Trophoblast cell (in vitro differentiated cells and primary cell): ENCODE results near the gene MYCBPAP.

Source experiments
- DNase-seq, 2 donors: peaks; one replicate each; pipeline ENCODE4 v3.0.0-alpha.2; 2016
- H2AFZ ChIP-seq: 2 replicates; pipeline ENCODE4 v1.6.1; 2013; ENCODE audit warnings: low read length, moderate library complexity, mild to moderate bottlenecking; ENCODE audit not compliant: insufficient read depth, poor library complexity
- H2AK5ac ChIP-seq: 2 replicates; pipeline ENCODE4 v1.6.1; 2013; ENCODE audit warnings: mild to moderate bottlenecking, low read length
- H2BK120ac ChIP-seq: 2 replicates; pipeline ENCODE4 v1.6.1; 2013; ENCODE audit warnings: low read length, mild to moderate bottlenecking, moderate library complexity; ENCODE audit not compliant: insufficient read depth, poor library complexity
- H2BK12ac ChIP-seq: 2 replicates; pipeline ENCODE4 v1.6.1; 2013; ENCODE audit warnings: mild to moderate bottlenecking, low read length, moderate library complexity
- H2BK5ac ChIP-seq: 2 replicates; pipeline ENCODE4 v1.6.1; 2013; ENCODE audit warnings: low read length, low read depth, moderate library complexity, mild to moderate bottlenecking; ENCODE audit not compliant: poor library complexity
- H3K14ac ChIP-seq: 2 replicates; pipeline ENCODE4 v1.6.1; 2013; ENCODE audit warnings: mild to moderate bottlenecking, low read length
- H3K18ac ChIP-seq: 2 replicates; pipeline ENCODE4 v1.6.1; 2013; ENCODE audit warnings: mild to moderate bottlenecking, low read length
- H3K23ac ChIP-seq: 2 replicates; pipeline ENCODE4 v1.6.1; 2013; ENCODE audit warnings: low read length
- H3K27ac ChIP-seq: 2 replicates; pipeline ENCODE4 v1.5.1; 2013; ENCODE audit warnings: low read depth, mild to moderate bottlenecking, inconsistent platforms, low read length, moderate library complexity
- H3K27me3 ChIP-seq: 2 replicates; pipeline ENCODE4 v1.6.1; 2013; ENCODE audit warnings: inconsistent platforms, mild to moderate bottlenecking, low read length, moderate library complexity; ENCODE audit not compliant: insufficient read depth
- H3K36me3 ChIP-seq, 2 experiments: 1 replicate in 1 of 2; 2 replicates in 1 of 2; pipeline ENCODE4 v1.6.1; 2013; ENCODE audit warnings: low read length in 2 of 2, mild to moderate bottlenecking in 2 of 2, moderate library complexity in 1 of 2; ENCODE audit not compliant: insufficient read depth in 2 of 2, control insufficient read depth in 1 of 2
- H3K4ac ChIP-seq: 2 replicates; pipeline ENCODE4 v1.6.1; 2013; ENCODE audit warnings: low read depth, mild to moderate bottlenecking, low read length, moderate library complexity
- H3K4me1 ChIP-seq, 2 experiments: 1 replicate in 1 of 2; 2 replicates in 1 of 2; pipeline ENCODE4 v1.6.1; 2013; ENCODE audit warnings: low read length in 2 of 2, mild to moderate bottlenecking in 2 of 2, moderate library complexity in 1 of 2; ENCODE audit not compliant: insufficient read depth in 2 of 2, control insufficient read depth in 1 of 2
- H3K4me2 ChIP-seq: 2 replicates; pipeline ENCODE4 v1.6.1; 2013; ENCODE audit warnings: inconsistent platforms, mild to moderate bottlenecking, low read length, moderate library complexity
- H3K4me3 ChIP-seq: 2 replicates; pipeline ENCODE4 v1.5.1; 2013; ENCODE audit warnings: mild to moderate bottlenecking, low read depth, low read length, inconsistent platforms
- H3K79me1 ChIP-seq: one replicate; pipeline ENCODE4 v1.6.1; 2013; ENCODE audit warnings: low read length
- H3K79me2 ChIP-seq: 2 replicates; pipeline ENCODE4 v1.6.1; 2013; ENCODE audit warnings: low read length, mild to moderate bottlenecking; ENCODE audit not compliant: control insufficient read depth, insufficient read depth, poor library complexity
- H3K9ac ChIP-seq: 2 replicates; pipeline ENCODE4 v1.6.1; 2013; ENCODE audit warnings: mild to moderate bottlenecking, low read length
- H3K9me3 ChIP-seq: 2 replicates; pipeline ENCODE4 v1.6.1; 2013; ENCODE audit warnings: low read depth, mild to moderate bottlenecking, control low read depth, inconsistent platforms, low read length; ENCODE audit not compliant: insufficient read depth
- H4K12ac ChIP-seq: 2 replicates; pipeline ENCODE4 v1.6.1; 2013; ENCODE audit warnings: low read depth, mild to moderate bottlenecking, low read length, moderate library complexity
- H4K8ac ChIP-seq: 2 replicates; pipeline ENCODE4 v1.6.1; 2013; ENCODE audit warnings: low read depth, mild to moderate bottlenecking, low read length, moderate library complexity
- H4K91ac ChIP-seq: one replicate; pipeline ENCODE4 v1.6.1; 2013; ENCODE audit warnings: low read depth, mild to moderate bottlenecking, low read length, moderate library complexity
- WGBS: extraction: QIAGEN DNeasy Blood & Tissue Kit; methylation state at CpG from one replicate; pipeline ENCODE4 v1.1.7; 2013; ENCODE audit warnings: missing lambda C conversion rate; ENCODE audit not compliant: insufficient read length, insufficient coverage; ENCODE audit errors: extremely low coverage; 5-methylcytosine and 5-hydroxymethylcytosine counted together

MYCBPAP gene

DNA sequence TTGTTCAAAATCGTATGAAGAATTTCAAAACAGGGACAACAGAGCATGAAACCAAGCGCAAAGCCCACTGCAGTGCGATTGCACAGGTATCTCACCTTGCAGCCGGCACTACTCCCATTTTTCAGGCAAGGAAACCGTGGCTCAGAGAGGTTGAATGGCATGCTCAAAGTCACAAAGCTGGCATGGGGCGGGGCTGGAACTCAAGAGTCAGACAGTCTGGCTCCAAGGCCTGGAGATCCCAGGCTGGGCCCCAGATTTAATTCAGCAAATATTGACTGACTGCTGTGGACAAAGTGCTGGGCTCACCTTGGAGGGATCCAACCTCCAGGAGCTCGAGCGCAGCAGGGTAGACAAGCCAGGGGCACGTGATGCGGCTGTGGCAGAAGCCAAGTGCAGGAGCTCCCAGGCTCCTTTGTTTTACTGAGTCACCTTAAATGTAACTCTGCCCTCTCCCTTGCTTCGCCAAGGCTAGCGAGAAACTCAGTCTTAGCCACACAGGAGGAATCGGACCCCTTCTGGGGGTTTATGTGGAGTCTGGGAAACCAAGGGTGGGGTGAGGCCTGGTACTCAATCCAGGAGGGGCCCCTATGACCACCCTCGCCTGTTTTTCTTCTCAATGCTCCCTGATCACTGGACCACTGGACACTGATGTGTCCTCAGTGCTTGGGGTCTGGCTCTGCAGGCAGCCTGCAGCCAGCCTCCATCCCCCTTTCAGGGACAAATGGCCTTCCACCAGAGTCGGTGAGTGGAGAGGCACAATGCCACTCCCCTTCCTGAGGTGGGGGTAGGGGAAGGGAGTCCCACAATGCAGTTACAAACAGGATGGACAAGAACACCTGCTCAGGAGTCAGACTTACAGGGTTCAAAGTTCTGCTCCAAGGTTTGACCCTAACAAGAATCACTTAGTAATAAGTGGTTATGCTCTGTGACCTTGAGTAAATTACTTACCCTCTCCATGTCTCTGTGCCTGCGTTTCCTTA, 34.8 kb downstream of the MYCBPAP start:
- Histone ChIP-seq H2BK120ac (peak overlapping the region; percentile 4), H2AFZ (no peak overlapping the region), H3K14ac (no peak overlapping the region), H2AK5ac (no peak overlapping the region), H3K79me2 (peaks cover 3% of the 10 kb centered on the region), H3K9me3 (no peaks in the 10 kb centered on the region), H3K79me1 (peaks cover 13% of the 10 kb centered on the region), H2BK12ac (no peak overlapping the region), H4K12ac (no peak overlapping the region), H3K27me3 (no peaks in the 10 kb centered on the region), H3K4me1 (peaks cover 25 to 28% of the 10 kb centered on the region in 2 experiments), H2BK5ac (no peak overlapping the region), H3K9ac (no peak overlapping the region), H3K36me3 (peaks cover 21 to 25% of the 10 kb centered on the region in 2 experiments), H4K8ac (no peak overlapping the region), H4K91ac (peak overlapping the region; percentile 7), H3K18ac (no peak overlapping the region), H3K4me2 (no peak overlapping the region), H3K27ac (no peak overlapping the region), H3K23ac (no peak overlapping the region), H3K4me3 (no peak overlapping the region), H3K4ac (no peak overlapping the region)
- DNase-seq = no peak
- WGBS = no CpG with 5 or more reads among the region's 16 CpGs

DNA sequence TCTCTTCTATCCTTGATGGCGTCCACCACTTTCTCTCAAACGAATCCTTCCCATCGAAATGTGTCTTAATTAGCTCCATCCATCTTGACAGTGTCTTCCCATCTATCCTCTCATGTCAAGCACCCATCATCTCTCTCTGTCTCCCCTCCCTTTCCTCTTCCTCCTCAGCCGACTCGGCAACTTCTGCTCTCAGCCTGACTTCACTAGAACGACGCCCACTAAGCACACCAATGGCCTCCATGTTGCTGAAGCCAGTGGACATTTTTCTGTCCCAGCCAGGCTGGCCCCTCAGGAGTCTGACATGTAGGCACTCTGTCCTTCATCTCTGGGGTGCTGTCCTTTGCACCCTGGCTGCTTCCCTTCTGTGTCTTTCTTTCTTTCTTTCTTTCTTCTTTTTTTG, 36.3 kb downstream of the MYCBPAP start:
- H2BK12ac ChIP-seq = no peak overlapping the region
- no CpG with 5 or more reads among the region's 7 CpGs for WGBS
- H3K14ac ChIP-seq = no peak overlapping the region
- peaks cover 24 to 28% of the 10 kb centered on the region in 2 experiments for H3K4me1 ChIP-seq
- no peak for DNase-seq
- no peak overlapping the region for H4K12ac ChIP-seq
- H3K36me3 ChIP-seq = peaks cover 8 to 15% of the 10 kb centered on the region in 2 experiments
- H3K4me2 ChIP-seq = no peak overlapping the region
- no peak overlapping the region for H2AFZ ChIP-seq
- H3K23ac ChIP-seq = no peak overlapping the region
- no peaks in the 10 kb centered on the region for H3K27me3 ChIP-seq
- H2BK120ac ChIP-seq = no peak overlapping the region
- no peak overlapping the region for H3K4ac ChIP-seq
- H4K91ac ChIP-seq = no peak overlapping the region
- H3K9ac ChIP-seq = no peak overlapping the region
- H3K79me1 ChIP-seq = peaks cover 13% of the 10 kb centered on the region
- no peak overlapping the region for H3K27ac ChIP-seq
- no peak overlapping the region for H2BK5ac ChIP-seq
- no peak overlapping the region for H3K18ac ChIP-seq
- no peak overlapping the region for H3K4me3 ChIP-seq
- no peak overlapping the region for H4K8ac ChIP-seq
- H2AK5ac ChIP-seq = no peak overlapping the region
- H3K9me3 ChIP-seq = no peaks in the 10 kb centered on the region
- peaks cover 3% of the 10 kb centered on the region for H3K79me2 ChIP-seq

DNA sequence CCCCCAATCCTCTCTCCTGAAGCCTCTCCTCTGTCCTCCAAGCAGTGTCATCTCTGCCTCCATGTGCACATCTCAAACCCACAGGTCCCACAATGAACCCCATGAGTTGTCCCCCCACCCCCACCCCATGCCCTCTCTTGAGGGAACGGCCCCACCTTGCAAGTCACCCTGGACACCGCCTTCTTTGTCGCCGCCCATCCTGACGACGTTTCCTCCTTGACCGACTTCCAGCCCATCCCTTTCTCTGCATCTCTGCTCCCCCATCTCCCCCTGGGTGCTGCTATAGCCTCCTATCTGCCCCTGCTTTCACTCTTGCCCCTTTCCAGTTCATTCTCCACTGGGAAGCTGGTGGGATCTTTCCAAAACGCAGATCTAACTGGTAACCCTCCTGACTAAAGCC, 37.1 kb downstream of the MYCBPAP start:
- H3K4me1 ChIP-seq = peaks cover 21 to 26% of the 10 kb centered on the region in 2 experiments
- no peak overlapping the region for H2AFZ ChIP-seq
- no CpG with 5 or more reads among the region's 8 CpGs for WGBS

DNA sequence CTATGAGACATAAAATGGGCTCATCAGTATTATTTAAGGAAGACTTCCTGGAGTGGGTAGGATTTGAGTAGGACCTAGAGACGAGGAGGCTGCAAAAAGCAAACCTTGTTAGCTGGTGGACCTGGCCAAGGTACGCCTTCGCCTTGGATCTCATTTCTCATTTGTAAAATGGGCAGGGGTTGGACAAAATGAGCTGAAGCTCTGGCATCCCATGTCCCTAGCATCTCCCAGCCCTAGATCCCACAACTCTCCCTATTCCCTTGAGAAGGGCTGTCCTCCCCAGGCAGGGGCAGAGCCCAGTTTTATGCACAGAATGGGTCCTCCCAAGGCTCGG, 38.4 kb downstream of the MYCBPAP start:
- no peak overlapping the region for H4K12ac ChIP-seq
- no CpG with 5 or more reads among the region's 4 CpGs for WGBS

More for the DNA sequence above, 37.1 kb downstream of the MYCBPAP start:
- Histone ChIP-seq H3K79me1 (peaks cover 13% of the 10 kb centered on the region), H4K12ac (no peak overlapping the region), H3K9ac (no peak overlapping the region), H2BK12ac (no peak overlapping the region), H3K27ac (no peak overlapping the region), H3K4me2 (no peak overlapping the region), H4K8ac (no peak overlapping the region), H3K27me3 (no peaks in the 10 kb centered on the region), H3K36me3 (peaks cover 2 to 10% of the 10 kb centered on the region in 2 experiments), H4K91ac (no peak overlapping the region), H3K79me2 (peaks cover 3% of the 10 kb centered on the region), H3K14ac (no peak overlapping the region), H2AK5ac (no peak overlapping the region), H2BK5ac (no peak overlapping the region), H2BK120ac (no peak overlapping the region), H3K9me3 (no peaks in the 10 kb centered on the region), H3K4me3 (no peak overlapping the region), H3K18ac (no peak overlapping the region), H3K23ac (no peak overlapping the region), H3K4ac (no peak overlapping the region)
- no peak for DNase-seq

More for the DNA sequence above, 38.4 kb downstream of the MYCBPAP start:
- Histone ChIP-seq H4K8ac (no peak overlapping the region), H2BK5ac (no peak overlapping the region), H3K4me3 (no peak overlapping the region), H3K4ac (no peak overlapping the region), H2BK120ac (no peak overlapping the region), H3K9ac (no peak overlapping the region), H2AK5ac (no peak overlapping the region), H2BK12ac (no peak overlapping the region), H3K4me1 (peaks cover 17 to 19% of the 10 kb centered on the region in 2 experiments), H3K4me2 (peak overlapping the region; percentile 33), H3K79me1 (peaks cover 9% of the 10 kb centered on the region), H3K27me3 (no peaks in the 10 kb centered on the region), H3K36me3 (no peaks in the 10 kb centered on the region), H3K23ac (no peak overlapping the region), H2AFZ (no peak overlapping the region), H3K14ac (no peak overlapping the region), H3K79me2 (peaks cover 3% of the 10 kb centered on the region), H3K27ac (no peak overlapping the region), H3K9me3 (no peaks in the 10 kb centered on the region), H3K18ac (no peak overlapping the region), H4K91ac (no peak overlapping the region)
- DNase-seq = no peak
